Upper lobe of right lung (tissue), 1 donor: Measurements from ENCODE around the gene PTPRN2. TPM values are rescaled to one million over a fixed set of nuclear protein-coding genes. Genes with fewer than 3 reads are reported as not detected.

ENCODE experiments used
- ATAC-seq: fragments of 200-7000 bp; cut with Tn5 transposase; one replicate; pipeline ENCODE4 v1.9.1; 2020; ENCODE audit warnings: mild to moderate bottlenecking, moderate library complexity
- DNase-seq: peaks from one replicate; pipeline ENCODE4 v3.0.0-alpha.2; 2020
- H3K27ac ChIP-seq: fragments of 200-600 bp; one replicate; pipeline ENCODE4 v1.8.0; 2022
- H3K27me3 ChIP-seq: fragments of 200-600 bp; one replicate; pipeline ENCODE4 v1.8.0; 2022; ENCODE audit warnings: mild to moderate bottlenecking
- H3K36me3 ChIP-seq: fragments of 200-600 bp; one replicate; pipeline ENCODE4 v1.8.0; 2022
- H3K4me1 ChIP-seq: fragments of 200-600 bp; one replicate; pipeline ENCODE4 v1.8.0; 2022
- H3K4me3 ChIP-seq: fragments of 200-600 bp; one replicate; pipeline ENCODE4 v1.8.0; 2022; ENCODE audit warnings: mild to moderate bottlenecking
- H3K9me3 ChIP-seq: fragments of 200-600 bp; one replicate; pipeline ENCODE4 v1.8.0; 2022
- intact Hi-C: fragments of 100-400 bp; cut with DNase I; formaldehyde crosslinking; loops from one replicate; pipeline ENCODE4 v1.11.0; 2022
- total RNA-seq: library from RNA; stranded (reverse); fragmentation: NEBNext Ultra II Directional; extraction: Animal tissue kit (Norgen Biotek cat#: 25700); gene quantifications from one replicate; pipeline ENCODE4 v1.2.1, GENCODE V29; 2021
- TF ChIP-seq, protein P1 (sequence below): fragments of 200-600 bp; IDR thresholded peaks from one replicate; pipeline ENCODE4 v1.8.0; 2022; ENCODE audit warnings: antibody characterized with exemption
- donor health status: DM: no; HTN: yes; CAD: no; lungs with severe emphysema.

Gene PTPRN2
- total RNA-seq, 1 donor from 2014 or later, result 4.9 TPM

- Histone ChIP-seq H3K36me3 (no peaks in the 10 kb centered on the region), H3K4me3 (no peak overlapping the region)
Observed at GRCh38 chr7:158126661-158127060, 461.0 kb downstream of the PTPRN2 start.

DNA sequence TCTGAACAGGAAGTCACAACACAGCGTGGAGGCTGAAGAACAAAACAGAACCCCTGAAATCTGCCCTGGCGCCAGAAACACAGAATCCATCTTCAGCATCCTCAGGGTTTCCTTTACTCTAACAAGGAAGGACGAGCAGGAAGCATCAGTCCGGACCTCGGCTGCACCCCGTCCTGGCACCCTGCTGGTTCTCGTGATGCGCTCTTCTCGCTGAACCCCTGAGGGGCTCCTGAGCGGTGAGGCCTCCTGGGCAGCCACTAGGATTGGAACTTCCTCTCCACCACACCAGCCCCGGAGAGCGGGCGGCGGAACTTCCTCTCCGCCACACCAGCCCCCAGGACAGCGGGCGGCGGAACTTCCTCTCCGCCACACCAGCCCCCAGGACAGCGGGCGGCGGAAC is 461.9 kb downstream of the PTPRN2 start:
- no peak overlapping the region for H3K4me3 ChIP-seq
- H3K36me3 ChIP-seq, result no peaks in the 10 kb centered on the region
- no peaks in the 10 kb centered on the region for H3K27me3 ChIP-seq
- ATAC-seq, result no peak
- H3K9me3 ChIP-seq, result no peaks in the 10 kb centered on the region
- no peak overlapping the region for H3K27ac ChIP-seq
- H3K4me1 ChIP-seq, result no peaks in the 10 kb centered on the region
- DNase-seq, result peak; percentile 16
- TF ChIP-seq, protein P1, sequence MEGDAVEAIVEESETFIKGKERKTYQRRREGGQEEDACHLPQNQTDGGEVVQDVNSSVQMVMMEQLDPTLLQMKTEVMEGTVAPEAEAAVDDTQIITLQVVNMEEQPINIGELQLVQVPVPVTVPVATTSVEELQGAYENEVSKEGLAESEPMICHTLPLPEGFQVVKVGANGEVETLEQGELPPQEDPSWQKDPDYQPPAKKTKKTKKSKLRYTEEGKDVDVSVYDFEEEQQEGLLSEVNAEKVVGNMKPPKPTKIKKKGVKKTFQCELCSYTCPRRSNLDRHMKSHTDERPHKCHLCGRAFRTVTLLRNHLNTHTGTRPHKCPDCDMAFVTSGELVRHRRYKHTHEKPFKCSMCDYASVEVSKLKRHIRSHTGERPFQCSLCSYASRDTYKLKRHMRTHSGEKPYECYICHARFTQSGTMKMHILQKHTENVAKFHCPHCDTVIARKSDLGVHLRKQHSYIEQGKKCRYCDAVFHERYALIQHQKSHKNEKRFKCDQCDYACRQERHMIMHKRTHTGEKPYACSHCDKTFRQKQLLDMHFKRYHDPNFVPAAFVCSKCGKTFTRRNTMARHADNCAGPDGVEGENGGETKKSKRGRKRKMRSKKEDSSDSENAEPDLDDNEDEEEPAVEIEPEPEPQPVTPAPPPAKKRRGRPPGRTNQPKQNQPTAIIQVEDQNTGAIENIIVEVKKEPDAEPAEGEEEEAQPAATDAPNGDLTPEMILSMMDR, result no peak
- intact Hi-C loops, result no loop called here

More at GRCh38 chr7:158126661-158127060, 461.0 kb downstream of the PTPRN2 start:
- no peaks in the 10 kb centered on the region for H3K27me3 ChIP-seq
- peak; percentile 44 for DNase-seq
- intact Hi-C loops, result no loop called here
- no peaks in the 10 kb centered on the region for H3K4me1 ChIP-seq
- ATAC-seq, result no peak
- no peak overlapping the region for H3K27ac ChIP-seq
- no peaks in the 10 kb centered on the region for H3K9me3 ChIP-seq
- TF ChIP-seq, protein P1, result no peak

GRCh38 chr7:158125091-158125490 is 462.5 kb downstream of the PTPRN2 start:
- H3K27ac ChIP-seq, result no peak overlapping the region
- intact Hi-C loops, result no loop called here
- TF ChIP-seq, protein P1, result no peak
- H3K4me3 ChIP-seq, result no peak overlapping the region
- no peak for ATAC-seq
- H3K4me1 ChIP-seq, result no peaks in the 10 kb centered on the region
- H3K9me3 ChIP-seq, result no peaks in the 10 kb centered on the region
- H3K36me3 ChIP-seq, result no peaks in the 10 kb centered on the region
- no peaks in the 10 kb centered on the region for H3K27me3 ChIP-seq
- no peak for DNase-seq

DNA sequence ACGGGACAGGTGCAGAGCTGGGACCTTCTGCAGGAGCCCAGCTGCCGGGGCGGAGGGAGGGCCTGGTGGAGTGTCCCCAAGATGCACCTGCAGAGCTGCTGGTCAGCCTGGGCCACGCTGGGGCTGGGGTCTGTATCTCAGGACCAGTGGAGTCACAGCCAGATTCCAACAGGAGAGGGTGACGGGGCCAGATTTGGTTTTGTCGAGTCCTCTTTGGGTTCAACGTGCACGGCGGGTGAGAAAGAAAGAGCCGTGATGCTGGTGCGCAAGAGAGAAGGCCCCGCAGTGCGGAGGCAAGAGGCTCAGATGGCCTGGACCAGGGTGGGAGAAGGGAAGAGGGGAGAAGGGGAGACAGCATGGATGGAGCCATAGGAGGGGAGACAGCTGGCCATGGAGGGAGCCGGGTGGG is 462.9 kb downstream of the PTPRN2 start:
- DNase-seq (no peak), ATAC-seq (no peak)
- intact Hi-C loops, result no loop called here

DNA sequence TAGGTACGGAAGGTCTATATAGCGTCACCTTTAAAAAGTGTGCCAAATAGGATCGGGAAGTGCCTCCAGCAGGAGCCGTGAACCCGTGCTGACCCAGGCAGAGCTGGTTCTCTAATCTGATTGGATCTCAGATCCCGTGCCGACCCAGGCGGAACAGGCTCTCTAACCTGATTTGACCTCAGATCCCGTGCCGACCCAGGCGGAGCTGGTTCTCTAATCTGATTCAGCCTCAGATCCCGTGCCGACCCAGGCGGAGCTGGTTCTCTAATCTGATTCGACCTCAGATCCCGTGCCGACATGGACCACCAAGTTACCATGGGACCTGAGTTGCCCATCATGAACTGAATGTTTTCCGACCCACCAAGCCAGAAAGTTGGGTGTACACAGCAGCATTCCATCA is 463.9 kb downstream of the PTPRN2 start:
- Histone ChIP-seq H3K27ac (no peak overlapping the region), H3K4me1 (no peaks in the 10 kb centered on the region), H3K9me3 (no peaks in the 10 kb centered on the region), H3K36me3 (no peaks in the 10 kb centered on the region), H3K4me3 (no peak overlapping the region), H3K27me3 (no peaks in the 10 kb centered on the region)
- ATAC-seq (no peak), DNase-seq (no peak)
- intact Hi-C loops, result no loop called here
- TF ChIP-seq, protein P1, result no peak

More for the DNA sequence above, 462.9 kb downstream of the PTPRN2 start:
- Histone ChIP-seq H3K9me3 (no peaks in the 10 kb centered on the region), H3K4me1 (no peaks in the 10 kb centered on the region), H3K36me3 (no peaks in the 10 kb centered on the region), H3K27ac (no peak overlapping the region), H3K27me3 (no peaks in the 10 kb centered on the region), H3K4me3 (no peak overlapping the region)
- TF ChIP-seq, protein P1, result no peak

GRCh38 chr7:158123214-158123613 is 464.4 kb downstream of the PTPRN2 start:
- Histone ChIP-seq H3K4me1 (no peaks in the 10 kb centered on the region), H3K27ac (no peak overlapping the region), H3K9me3 (peaks cover 4% of the 10 kb centered on the region), H3K27me3 (no peaks in the 10 kb centered on the region), H3K36me3 (no peaks in the 10 kb centered on the region), H3K4me3 (no peak overlapping the region)
- no peak for ATAC-seq
- TF ChIP-seq, protein P1, result no peak
- intact Hi-C loops, result no loop called here
- DNase-seq, result no peak
